ENCODE data around the gene SSUH2. TPM values are rescaled to one million over a fixed set of nuclear protein-coding genes. Genes with fewer than 3 reads are reported as not detected.
A peak's percentile ranks its signal among the peaks of the same experiment; 100 is the strongest.
"Not testable (repeated sequence)": the region's sequence is repeated elsewhere in the genome, so short reads cannot be mapped to it uniquely, and the experiment has no call there.

The SSUH2 gene
- total and polyA plus RNA-seq, 5 donors, result 0.51 to 1.8 (median 0.75) TPM

- 21% methylated on average over 12 of the region's 12 CpGs for WGBS
- Histone ChIP-seq H3K9me3 (ENCODE audit: control insufficient read depth, low read length) (no peaks in the 10 kb centered on the region), H3K27ac (ENCODE audit: low read length) (peak overlapping the region; percentile 86), H3K27me3 (ENCODE audit: control insufficient read depth, insufficient read depth) (no peaks in the 10 kb centered on the region), H3K4me3 (ENCODE audit: low read length) (no peak overlapping the region), H3K4me1 (ENCODE audit: control insufficient read depth, insufficient read depth, low read length) (peaks cover 6% of the 10 kb centered on the region)
- peak; percentile 84 to 94 (median 94) for DNase-seq
- intact Hi-C loops (cut with DNase I), result no loop called here
- peak; percentile 87 to 92 for ATAC-seq
These were observed 14.0 kb upstream of the SSUH2 start for GRCh38 chr3:8658306-8659212.

DNA sequence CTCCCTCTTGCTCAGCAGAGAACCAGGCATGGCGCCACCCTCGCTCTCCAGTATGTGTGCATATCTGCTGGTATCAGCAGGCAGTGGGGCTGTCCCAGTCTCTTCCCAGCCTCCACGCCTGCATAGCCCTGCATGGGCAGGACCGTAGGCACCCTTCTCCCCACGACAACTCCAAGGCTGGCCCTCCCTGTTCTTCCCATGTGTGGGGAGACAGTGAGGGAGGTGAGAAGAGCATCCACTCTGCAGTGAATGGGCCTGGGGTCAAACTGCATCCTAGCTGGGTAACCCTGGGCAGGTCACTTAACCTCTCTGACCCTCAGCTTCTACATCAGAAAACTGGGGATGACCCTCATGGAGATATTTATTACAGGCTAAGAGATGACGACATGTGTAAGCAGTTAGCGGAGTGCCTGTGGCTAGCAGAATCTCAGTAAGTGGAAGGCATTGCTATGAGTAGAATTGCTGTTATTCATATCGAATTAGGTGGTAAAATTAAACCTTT, 13.3 kb upstream of the SSUH2 start:
- Histone ChIP-seq H3K4me3 (ENCODE audit: low read length) (no peak overlapping the region), H3K9me3 (ENCODE audit: control insufficient read depth, low read length) (no peaks in the 10 kb centered on the region), H3K27me3 (ENCODE audit: control insufficient read depth, insufficient read depth) (no peaks in the 10 kb centered on the region), H3K4me1 (ENCODE audit: control insufficient read depth, insufficient read depth, low read length) (peaks cover 6% of the 10 kb centered on the region), H3K27ac (ENCODE audit: low read length) (peak overlapping the region; percentile 86)
- ATAC-seq (peak; percentile 7 to 35), DNase-seq (peak in 1 of 3 donors; percentile 55)
- intact Hi-C loops (cut with DNase I), result no loop called here
- 66% methylated on average over 8 of the region's 8 CpGs for WGBS

- WGBS, result 76% methylated on average over 8 of the region's 8 CpGs
- no peak for ATAC-seq
- Histone ChIP-seq H3K4me1 (ENCODE audit: control insufficient read depth, insufficient read depth, low read length) (peaks cover 6% of the 10 kb centered on the region), H3K27ac (ENCODE audit: low read length) (no peak overlapping the region), H3K4me3 (ENCODE audit: low read length) (no peak overlapping the region), H3K9me3 (ENCODE audit: control insufficient read depth, low read length) (no peaks in the 10 kb centered on the region), H3K27me3 (ENCODE audit: control insufficient read depth, insufficient read depth) (no peaks in the 10 kb centered on the region)
- intact Hi-C loops (cut with DNase I), result no loop called here
- DNase-seq, result no peak
These were observed 11.6 kb upstream of the SSUH2 start for GRCh38 chr3:8656240-8656639.

- Histone ChIP-seq H3K27ac (ENCODE audit: low read length) (no peak overlapping the region), H3K4me3 (ENCODE audit: low read length) (no peak overlapping the region), H3K9me3 (ENCODE audit: control insufficient read depth, low read length) (no peaks in the 10 kb centered on the region), H3K27me3 (ENCODE audit: control insufficient read depth, insufficient read depth) (no peaks in the 10 kb centered on the region), H3K4me1 (ENCODE audit: control insufficient read depth, insufficient read depth, low read length) (peaks cover 3% of the 10 kb centered on the region)
- ATAC-seq (no peak), DNase-seq (no peak)
- WGBS, result 81% methylated on average over 10 of the region's 10 CpGs
- intact Hi-C loops (cut with DNase I), result no loop called here
These were observed 10.8 kb upstream of the SSUH2 start for GRCh38 chr3:8655387-8655835.

GRCh38 chr3:8654572-8655329, 10.2 kb upstream of the SSUH2 start:
- intact Hi-C loops (cut with DNase I); H3K4me1 ChIP-seq (ENCODE audit: control insufficient read depth, insufficient read depth, low read length): not testable (repeated sequence)
- 98% methylated on average over 5 of the region's 6 CpGs for whole genome bisulfite sequencing

DNA sequence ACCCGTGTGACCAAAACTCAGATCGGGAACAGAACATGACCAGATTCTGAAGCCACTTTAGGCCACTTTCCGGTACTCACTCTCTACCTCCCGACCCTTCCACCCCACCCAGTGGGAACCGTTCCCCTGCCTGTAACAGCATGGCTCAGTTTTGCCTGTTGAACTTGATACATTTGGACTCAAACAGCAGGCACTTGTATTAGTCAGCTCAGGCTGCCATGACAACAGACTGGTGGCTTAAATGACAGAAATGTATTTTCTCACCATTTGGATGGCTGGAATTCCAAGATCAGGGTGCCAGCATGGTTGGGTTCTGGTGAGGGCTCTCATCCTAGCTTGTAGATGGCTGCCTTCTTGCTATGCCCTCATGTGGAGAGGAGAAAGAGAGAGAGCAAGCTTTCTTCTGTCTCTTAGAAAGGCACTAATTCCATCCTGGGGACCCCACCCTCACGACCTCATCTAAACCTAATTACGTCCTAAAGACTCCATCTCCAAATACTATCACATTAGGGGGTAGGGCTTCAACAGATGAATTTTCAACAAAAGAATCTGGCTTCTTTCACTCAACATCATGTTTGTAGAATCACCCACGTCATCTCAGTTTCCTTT, 9.3 kb upstream of the SSUH2 start:
- H3K9me3 ChIP-seq (ENCODE audit: control insufficient read depth, low read length), result no peaks in the 10 kb centered on the region
- intact Hi-C loops (cut with DNase I), result no loop called here
- no peak overlapping the region for H3K4me3 ChIP-seq (ENCODE audit: low read length)
- DNase-seq, result no peak
- H3K27me3 ChIP-seq (ENCODE audit: control insufficient read depth, insufficient read depth), result no peaks in the 10 kb centered on the region
- no peak overlapping the region for H3K27ac ChIP-seq (ENCODE audit: low read length)
- no peak for ATAC-seq
- H3K4me1 ChIP-seq (ENCODE audit: control insufficient read depth, insufficient read depth, low read length), result no peaks in the 10 kb centered on the region
- 95% methylated on average over 8 of the region's 8 CpGs for WGBS

More at GRCh38 chr3:8654572-8655329, 10.2 kb upstream of the SSUH2 start:
- not testable (repeated sequence) for ATAC-seq; H3K4me3 ChIP-seq (ENCODE audit: low read length); H3K27ac ChIP-seq (ENCODE audit: low read length); DNase-seq; H3K9me3 ChIP-seq (ENCODE audit: control insufficient read depth, low read length); H3K27me3 ChIP-seq (ENCODE audit: control insufficient read depth, insufficient read depth)

- Histone ChIP-seq H3K27me3 (ENCODE audit: control insufficient read depth, insufficient read depth) (no peaks in the 10 kb centered on the region), H3K27ac (ENCODE audit: low read length) (no peak overlapping the region), H3K9me3 (ENCODE audit: control insufficient read depth, low read length) (no peaks in the 10 kb centered on the region), H3K4me1 (ENCODE audit: control insufficient read depth, insufficient read depth, low read length) (no peaks in the 10 kb centered on the region), H3K4me3 (ENCODE audit: low read length) (no peak overlapping the region)
- no peak for DNase-seq
- intact Hi-C loops (cut with DNase I), result no loop called here
- 92% methylated on average over 2 of the region's 2 CpGs for WGBS
- no peak for ATAC-seq
These were observed 7.9 kb upstream of the SSUH2 start for GRCh38 chr3:8652324-8652987.

DNA sequence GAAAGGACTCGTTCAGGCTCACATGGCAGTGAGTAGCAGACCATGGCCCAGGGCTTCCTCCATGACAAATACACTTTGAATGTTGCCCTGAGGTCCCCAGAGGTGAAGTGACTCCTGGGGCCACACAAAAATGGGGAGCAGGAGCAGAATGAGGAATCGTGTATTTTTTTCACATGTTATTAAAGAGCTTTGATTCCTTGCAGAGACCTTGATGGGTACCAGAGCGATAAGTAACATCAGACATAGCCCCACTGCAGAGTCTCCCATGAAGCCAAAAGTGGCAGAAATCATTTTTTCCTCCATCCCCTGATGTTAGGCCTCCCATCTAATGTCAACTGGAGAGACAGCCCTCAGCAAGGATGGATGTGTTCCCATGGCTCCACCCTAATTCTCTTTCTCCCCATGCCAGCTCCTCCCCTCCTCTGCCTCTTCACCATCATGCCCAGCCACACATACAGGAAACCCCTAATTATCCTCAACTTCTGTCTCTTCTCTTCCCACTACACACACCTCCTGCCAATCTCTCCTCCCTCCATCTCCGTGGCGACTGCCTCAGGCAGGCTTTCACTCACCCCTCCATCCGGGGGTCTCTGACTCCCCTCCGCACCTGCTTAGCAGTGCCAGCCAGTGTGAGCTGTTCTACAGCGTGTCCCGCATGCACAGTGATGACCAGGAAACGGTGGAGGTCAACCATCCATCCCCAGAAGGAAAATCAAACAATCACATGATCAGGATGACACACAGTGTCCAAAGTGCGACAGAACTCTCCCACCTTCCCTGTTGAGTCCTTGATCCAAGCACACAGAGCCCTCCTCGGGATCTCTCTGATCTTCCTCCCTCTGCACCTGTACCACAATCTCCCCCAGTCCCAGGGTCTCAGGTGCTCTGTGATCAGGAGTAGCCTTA, 7.1 kb upstream of the SSUH2 start:
- 78% methylated on average over 12 of the region's 12 CpGs for WGBS
- Histone ChIP-seq H3K27me3 (ENCODE audit: control insufficient read depth, insufficient read depth) (no peaks in the 10 kb centered on the region), H3K4me3 (ENCODE audit: low read length) (no peak overlapping the region), H3K9me3 (ENCODE audit: control insufficient read depth, low read length) (no peaks in the 10 kb centered on the region), H3K4me1 (ENCODE audit: control insufficient read depth, insufficient read depth, low read length) (no peaks in the 10 kb centered on the region), H3K27ac (ENCODE audit: low read length) (no peak overlapping the region)
- intact Hi-C loops (cut with DNase I), result no loop called here
- DNase-seq (no peak), ATAC-seq (no peak)

GRCh38 chr3:8650583-8651416, 6.2 kb upstream of the SSUH2 start:
- no peak for DNase-seq
- Histone ChIP-seq H3K27me3 (ENCODE audit: control insufficient read depth, insufficient read depth) (no peaks in the 10 kb centered on the region), H3K4me3 (ENCODE audit: low read length) (no peak overlapping the region), H3K9me3 (ENCODE audit: control insufficient read depth, low read length) (no peaks in the 10 kb centered on the region), H3K4me1 (ENCODE audit: control insufficient read depth, insufficient read depth, low read length) (no peaks in the 10 kb centered on the region), H3K27ac (ENCODE audit: low read length) (no peak overlapping the region)
- WGBS, result 59% methylated on average over 13 of the region's 13 CpGs
- intact Hi-C loops (cut with DNase I), result no loop called here
- no peak for ATAC-seq

All from right cardiac atrium (tissue), 5 donors.